Tibial nerve (tissue), 3 donors: ENCODE results near the gene CCNT2.

Experiments
- CTCF ChIP-seq, 5 experiments: fragments of 200-600 bp in 3 of 5; fragments of 450-650 bp in 2 of 5; sonication (generic) in 3 of 5; IDR thresholded peaks; one replicate each; pipeline ENCODE4 v1.5.1; 2016 to 2019; ENCODE audit warnings: antibody characterized with exemption in 5 of 5, mild to moderate bottlenecking in 3 of 5, moderate library complexity in 2 of 5
- POLR2A ChIP-seq, 2 donors: fragments of 450-650 bp; IDR thresholded peaks; one replicate each; pipeline ENCODE4 v1.6.1; 2017; ENCODE audit warnings: antibody characterized with exemption in 2 of 2, mild to moderate bottlenecking in 2 of 2, moderate library complexity in 2 of 2

- TF ChIP-seq CTCF (IDR thresholded peaks at IDR 0.05), result no peak
- TF ChIP-seq POLR2A (IDR thresholded peaks at IDR 0.05), result no peak
Measured at GRCh38 chr2:135002836-135003235, 84.2 kb downstream of the CCNT2 start.
